Heart right ventricle (tissue), 16 donors: ENCODE data around the gene WAPL. TPM values are rescaled to one million over a fixed set of nuclear protein-coding genes. Genes with fewer than 3 reads are reported as not detected.

ENCODE experiments used
- ATAC-seq, 8 donors: fragments of 200-7000 bp; cut with Tn5 transposase; one replicate each; pipeline ENCODE4 v1.9.1; 2020; ENCODE audit warnings: mild to moderate bottlenecking in 8 of 8, moderate library complexity in 8 of 8, moderate number of reproducible peaks in 1 of 8
- DNase-seq, 2 donors: peaks; one replicate each; pipeline ENCODE4 v3.0.0-alpha.2; 2020
- H3K27ac ChIP-seq, 10 donors: fragments of 200-600 bp; sonication (generic) in 2 of 10; one replicate each; pipeline versions ENCODE4 v1.5.0 to v1.8.0; 2020 to 2022; ENCODE audit warnings: mild to moderate bottlenecking in 3 of 10
- H3K27me3 ChIP-seq, 7 donors: fragments of 200-600 bp; one replicate each; pipeline ENCODE4 v1.8.0; 2021 to 2022; ENCODE audit warnings: mild to moderate bottlenecking in 2 of 7
- H3K36me3 ChIP-seq, 9 donors: fragments of 200-600 bp; sonication (generic) in 1 of 9; one replicate each; pipeline versions ENCODE4 v1.5.0 to v1.8.0; 2020 to 2022; ENCODE audit warnings: mild to moderate bottlenecking in 2 of 9
- H3K4me1 ChIP-seq, 9 donors: fragments of 200-600 bp; sonication (generic) in 1 of 9; one replicate each; pipeline versions ENCODE4 v1.5.0 to v1.8.0; 2020 to 2022; ENCODE audit warnings: mild to moderate bottlenecking in 4 of 9
- H3K4me3 ChIP-seq, 10 donors: fragments of 200-600 bp; sonication (generic) in 2 of 10; one replicate each; pipeline versions ENCODE4 v1.5.0 to v1.8.0; 2020 to 2022; ENCODE audit warnings: mild to moderate bottlenecking in 7 of 10, moderate library complexity in 2 of 10
- H3K9me3 ChIP-seq, 11 donors: fragments of 200-600 bp in 10 of 11; sonication (generic) in 2 of 11; one replicate each; pipeline versions ENCODE4 v1.5.0 to v1.8.0; 2013 to 2022; ENCODE audit warnings: mild to moderate bottlenecking in 2 of 11, control low read depth in 1 of 11, moderate library complexity in 1 of 11
- CTCF ChIP-seq, 9 donors: fragments of 200-600 bp; sonication (generic) in 2 of 9; IDR thresholded peaks; one replicate each; pipeline versions ENCODE4 v1.5.0 to v1.8.0; 2021 to 2022; ENCODE audit warnings: antibody characterized with exemption in 9 of 9, mild to moderate bottlenecking in 5 of 9, moderate library complexity in 1 of 9
- WGBS, 2 donors: extraction: QIAGEN DNeasy Blood & Tissue Kit; methylation state at CpG; one replicate each; pipeline ENCODE4 v1.1.7; 2013; ENCODE audit warnings: inconsistent platforms in 1 of 2; 5-methylcytosine and 5-hydroxymethylcytosine counted together
- intact Hi-C, 10 donors: fragments of 100-400 bp; cut with DNase I; formaldehyde crosslinking; loops; one replicate each; pipeline versions ENCODE4 v1.11.1 to v1.14.2; 2022
- polyA plus RNA-seq, 2 donors: library from polyadenylated mRNA; stranded (reverse); fragments of 200-250 nt; gene quantifications; one replicate each; pipeline ENCODE4 v1.2.3, GENCODE V29; 2013
- total RNA-seq, 10 donors: library from RNA; stranded (reverse); fragmentation: NEBNext Ultra II Directional in 3 of 10; extraction: Animal tissue kit (Norgen Biotek cat#: 25700) in 3 of 10; gene quantifications; one replicate each; pipeline versions ENCODE4 v1.2.1 to v1.2.4, GENCODE V29; 2021 to 2023
- donor health status: Arrhythmogenic right ventricular cardiomyopathy.
- donor health status: ischemic (EF 13 %, LVEDD 7.1; RV severe dilation, severe dysfunction).
- donor health status: healthy with polysubstance abuse.
- donor health status: DM: no; HTN: yes; CAD: no.
- donor health status: DM: no; HTN: no; CAD: no.
- donor health status: ischemic (EF 25% LVEDD 6.9; RV normal size, moderate dysfunction).
- donor health status: ischemic (EF 25% LVEDD 5.7; RV mildly dilated, moderate dysfunction).
- donor health status: healthy.
- donor health status: DM: yes; HTN: yes; CAD: no.
- donor health status: Ischemic cardiomyopathy.
- donor health status: ischemic (EF 35%, LVEDD 5.7; RV mildly dilated, moderate dysfunction).
- donor health status: nonischemic (EF 11% LVEDD 7.7; RV severe dilation, severe dysfunction).
- donor health status: DM: yes; HTN: yes; CAD: no.
- donor health status: PGD.
- donor health status: ischemic (EF 29% LVEDD 5.4; RV normal size, mild dysfunction).
- donor health status: nonischemic (EF 23%, LVEDD 6.1; RV moderate dilation, normal function).

The WAPL gene
- total and polyA plus RNA-seq, 12 donors: 10.0 to 29.5 (median 23.4) TPM

GRCh38 chr10:86437447-86437846, 84.1 kb downstream of the WAPL start:
- ATAC-seq: no peak
- Histone ChIP-seq H3K9me3 (no peaks in the 10 kb centered on the region), H3K27me3 (no peaks in the 10 kb centered on the region), H3K27ac (no peak overlapping the region), H3K36me3 (peaks cover 0 to 86% (median 37%) of the 10 kb centered on the region in 9 donors), H3K4me3 (no peak overlapping the region), H3K4me1 (peaks cover 0 to 24% (median 0%) of the 10 kb centered on the region in 9 donors)
- intact Hi-C loops: no loop called here
- TF ChIP-seq CTCF (IDR thresholded peaks at IDR 0.05): no peak
- 96 to 98% methylated on average over 3 of the region's 3 CpGs for WGBS, 2 donors
- no peak for DNase-seq

- H3K4me1 ChIP-seq: peaks cover 0 to 24% (median 0%) of the 10 kb centered on the region in 9 donors
- WGBS, 2 donors: 96 to 97% methylated on average over 2 of the region's 2 CpGs
- intact Hi-C loops: no loop called here
- no peak overlapping the region for H3K27ac ChIP-seq
- DNase-seq (no peak), ATAC-seq (no peak)
- no peaks in the 10 kb centered on the region for H3K27me3 ChIP-seq
- no peaks in the 10 kb centered on the region for H3K9me3 ChIP-seq
- no peak overlapping the region for H3K4me3 ChIP-seq
- peaks cover 0 to 81% (median 35%) of the 10 kb centered on the region in 9 donors for H3K36me3 ChIP-seq
- TF ChIP-seq CTCF (IDR thresholded peaks at IDR 0.05): no peak
These were observed 84.6 kb downstream of the WAPL start for GRCh38 chr10:86436963-86437362.

DNA sequence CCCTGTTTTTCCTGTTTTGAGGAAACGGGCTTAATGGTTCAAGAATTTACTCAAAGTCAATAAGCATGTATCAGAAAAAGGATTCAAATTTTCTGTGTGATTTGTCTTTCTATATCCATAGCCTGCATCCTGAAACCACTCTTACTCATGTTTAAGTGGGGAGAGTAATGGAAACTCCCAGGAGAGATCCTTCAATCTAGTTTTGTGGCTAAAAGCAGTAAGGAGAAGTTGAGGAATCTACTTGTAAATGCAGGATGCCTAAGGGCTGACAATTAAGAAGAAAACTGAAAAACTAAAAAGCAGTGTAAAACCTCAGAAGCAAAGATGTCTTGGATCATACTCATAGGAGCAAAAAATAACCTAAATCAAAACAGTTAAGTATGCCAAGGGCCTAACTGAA, 86.9 kb downstream of the WAPL start:
- H3K9me3 ChIP-seq: no peaks in the 10 kb centered on the region
- peaks cover 0 to 7% (median 0%) of the 10 kb centered on the region in 9 donors for H3K4me1 ChIP-seq
- no peak overlapping the region for H3K27ac ChIP-seq
- no peaks in the 10 kb centered on the region for H3K27me3 ChIP-seq
- 95 to 96% methylated on average over 1 of the region's 1 CpG for WGBS, 2 donors
- H3K36me3 ChIP-seq: peaks cover 0 to 58% (median 28%) of the 10 kb centered on the region in 9 donors
- no peak overlapping the region for H3K4me3 ChIP-seq
- ATAC-seq: no peak
- no peak for DNase-seq
- TF ChIP-seq CTCF (IDR thresholded peaks at IDR 0.05): no peak
- intact Hi-C loops: no loop called here

- WGBS, 2 donors: 38 to 40% methylated on average over 5 of the region's 5 CpGs
These were observed 97.9 kb downstream of the WAPL start for GRCh38 chr10:86423739-86424138.

More at GRCh38 chr10:86423739-86424138, 97.9 kb downstream of the WAPL start:
- intact Hi-C loops: no loop called here
- ATAC-seq (no peak), DNase-seq (no peak)
- Histone ChIP-seq H3K9me3 (no peaks in the 10 kb centered on the region), H3K27ac (no peak overlapping the region), H3K36me3 (no peaks in the 10 kb centered on the region), H3K27me3 (peaks cover 0 to 11% (median 0%) of the 10 kb centered on the region in 7 donors), H3K4me1 (no peaks in the 10 kb centered on the region), H3K4me3 (no peak overlapping the region)
- no peak for TF ChIP-seq CTCF (IDR thresholded peaks at IDR 0.05)
